GM12892 (cell line): ENCODE measurements around the gene ACSL3.
"Not testable (repeated sequence)": the region's sequence is repeated elsewhere in the genome, so short reads cannot be mapped to it uniquely, and the experiment has no call there.

ENCODE experiments used
- DNase-seq: peaks from one replicate; pipeline ENCODE4 v3.0.0; 2011; ENCODE audit not compliant: insufficient read length
- FAIRE-seq: peaks from 2 replicates; lab custom pipeline; 2011; peaks lifted over from hg19 to GRCh38; lab: Jason Lieb, UNC
- POLR2A ChIP-seq: IDR thresholded peaks from 2 replicates; pipeline ENCODE4 v1.6.1; 2011; ENCODE audit warnings: low read depth, low read length, control low read depth
- POLR2AphosphoS5 ChIP-seq: IDR thresholded peaks from 2 replicates; pipeline ENCODE4 v1.6.1; 2011; ENCODE audit warnings: low read depth, low read length, control low read depth
- TAF1 ChIP-seq: IDR thresholded peaks from 2 replicates; pipeline ENCODE4 v1.6.1; 2011; ENCODE audit warnings: low read depth, mild to moderate bottlenecking, control low read depth, low read length, borderline replicate concordance

ACSL3 gene

GRCh38 chr2:222837643-222838056 is 23.2 kb upstream of the ACSL3 start:
- DNase-seq = no peak
- no peak for FAIRE-seq

GRCh38 chr2:222840060-222840802 is 20.6 kb upstream of the ACSL3 start:
- TF ChIP-seq POLR2A = no peak
- no peak for TF ChIP-seq POLR2AphosphoS5
- TF ChIP-seq TAF1 = no peak
- no peak for FAIRE-seq

More at GRCh38 chr2:222837643-222838056, 23.2 kb upstream of the ACSL3 start:
- TF ChIP-seq POLR2AphosphoS5 = no peak
- no peak for TF ChIP-seq POLR2A
- no peak for TF ChIP-seq TAF1

GRCh38 chr2:222842491-222843174 is 18.2 kb upstream of the ACSL3 start:
- FAIRE-seq (no peak), DNase-seq (no peak)
- TF ChIP-seq POLR2A (no peak), TAF1 (no peak), POLR2AphosphoS5 (no peak)

More at GRCh38 chr2:222840060-222840802, 20.6 kb upstream of the ACSL3 start:
- DNase-seq = no peak

GRCh38 chr2:222844323-222844722 is 16.5 kb upstream of the ACSL3 start:
- DNase-seq (no peak), FAIRE-seq (no peak)
- TF ChIP-seq POLR2A (no peak), POLR2AphosphoS5 (no peak), TAF1 (no peak)

GRCh38 chr2:222845314-222845713 is 15.5 kb upstream of the ACSL3 start:
- FAIRE-seq, DNase-seq: not testable (repeated sequence)

- no peak for DNase-seq
- FAIRE-seq = no peak
These were observed 14.8 kb upstream of the ACSL3 start for GRCh38 chr2:222846003-222846402.

GRCh38 chr2:222848031-222848430 is 12.8 kb upstream of the ACSL3 start:
- DNase-seq, FAIRE-seq: not testable (repeated sequence)

More at GRCh38 chr2:222846003-222846402, 14.8 kb upstream of the ACSL3 start:
- TF ChIP-seq POLR2AphosphoS5 = no peak
- no peak for TF ChIP-seq TAF1
- no peak for TF ChIP-seq POLR2A

- no peak for TF ChIP-seq POLR2A
- TF ChIP-seq POLR2AphosphoS5 = no peak
- TF ChIP-seq TAF1 = no peak
- FAIRE-seq = no peak
- no peak for DNase-seq
These were observed 12.0 kb upstream of the ACSL3 start for GRCh38 chr2:222848862-222849261.

- no peak for FAIRE-seq
- no peak for TF ChIP-seq POLR2A
- TF ChIP-seq TAF1 = no peak
- no peak for TF ChIP-seq POLR2AphosphoS5
- DNase-seq = no peak
These were observed 8.7 kb upstream of the ACSL3 start for GRCh38 chr2:222851956-222852617.

GRCh38 chr2:222854773-222855700 is 5.8 kb upstream of the ACSL3 start:
- DNase-seq (no peak), FAIRE-seq (no peak)
- no peak for TF ChIP-seq TAF1
- TF ChIP-seq POLR2A = no peak
- TF ChIP-seq POLR2AphosphoS5 = no peak
